HG03045 (cell line): ENCODE measurements around the gene PIEZO2.

ENCODE experiments used
- ATAC-seq: cut with Tn5 transposase; IDR thresholded peaks from one replicate; pipeline ENCODE4 v1.9.1; 2021; ENCODE audit warnings: mild to moderate bottlenecking, moderate library complexity; ENCODE audit not compliant: unreplicated experiment

PIEZO2 gene

DNA sequence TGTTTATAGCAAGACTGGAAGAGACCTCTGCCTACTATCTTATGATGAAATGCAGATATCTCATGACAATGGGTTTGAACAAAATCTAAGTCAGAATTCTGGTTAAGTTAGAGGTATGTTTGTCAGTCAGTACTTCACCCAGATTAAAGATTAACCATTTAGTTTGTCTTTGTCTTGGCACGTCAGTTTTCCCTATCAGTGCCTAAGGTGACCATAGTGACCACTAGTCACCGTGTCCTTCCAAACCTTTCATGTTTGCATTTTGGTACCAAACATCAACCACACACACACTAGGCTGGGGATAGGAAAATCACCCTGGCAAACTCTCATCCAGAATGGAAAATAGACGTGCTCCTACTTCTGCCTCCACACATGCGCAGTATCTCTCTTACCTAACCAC lies 248.9 kb downstream of the PIEZO2 start:
- no peak for ATAC-seq

DNA sequence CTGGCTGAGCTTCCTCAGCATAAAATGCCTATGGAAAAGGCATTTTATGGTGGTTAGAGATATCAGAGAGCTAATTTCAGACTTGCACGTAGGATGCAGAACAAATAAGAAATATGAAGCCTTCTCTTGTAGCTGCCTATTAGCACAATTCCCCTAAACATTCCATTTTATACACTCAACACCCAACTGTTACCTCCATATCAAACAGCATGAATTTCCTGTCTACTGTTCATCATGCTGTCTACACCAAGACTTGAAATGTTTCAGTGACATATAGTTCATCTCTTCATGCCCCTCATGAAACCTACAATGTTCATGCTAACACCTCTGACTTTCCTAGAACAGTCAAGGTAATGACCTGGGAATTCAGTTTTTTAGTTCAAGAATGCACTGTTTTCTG lies 249.9 kb downstream of the PIEZO2 start:
- no peak for ATAC-seq

DNA sequence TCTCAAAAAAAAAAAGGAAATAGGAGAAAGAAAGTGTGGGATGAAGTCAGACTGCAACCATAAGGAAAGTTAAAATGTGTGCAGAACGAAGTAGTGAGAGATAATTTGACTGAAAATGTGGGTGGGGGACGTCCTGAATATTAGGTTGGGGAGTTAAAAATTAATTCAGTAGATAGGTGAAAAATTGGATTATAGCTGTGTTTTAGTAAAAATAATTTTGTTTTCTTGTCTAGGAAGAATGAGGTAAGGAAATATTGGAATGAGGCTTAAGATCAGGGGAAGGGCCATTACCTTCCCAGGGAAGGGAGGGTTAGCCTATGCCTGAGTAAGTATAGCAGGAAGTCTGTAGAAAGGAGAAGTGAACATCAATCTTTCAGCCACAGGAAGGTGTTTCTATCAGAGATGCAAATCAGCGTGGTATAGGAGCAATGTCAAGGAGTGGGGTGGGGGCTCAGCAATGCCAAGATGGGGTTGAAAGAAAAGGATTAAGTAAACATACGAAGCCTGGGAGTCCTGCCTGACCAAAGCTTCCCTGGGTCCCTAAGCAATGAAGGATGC lies 250.9 kb downstream of the PIEZO2 start:
- peak; percentile 55 for ATAC-seq

DNA sequence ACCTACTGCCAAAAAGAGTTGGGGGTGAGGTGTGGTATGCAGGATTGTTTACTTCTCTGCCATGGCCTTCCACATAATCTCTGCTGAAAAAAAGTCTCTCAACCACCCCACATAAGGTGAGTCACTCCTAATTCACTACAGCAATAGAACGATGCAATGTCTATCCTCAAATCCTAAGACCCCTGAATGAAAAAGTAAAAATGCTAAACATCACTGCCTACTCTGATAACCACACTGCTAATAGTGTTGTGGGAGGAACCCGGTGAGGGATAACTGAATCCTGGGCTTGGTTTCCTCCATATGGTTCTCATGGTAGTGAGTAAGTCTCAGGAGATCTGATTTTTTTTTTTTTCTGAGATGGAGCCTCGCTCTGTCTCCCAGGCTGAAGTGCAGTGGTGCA lies 252.5 kb downstream of the PIEZO2 start:
- no peak for ATAC-seq

DNA sequence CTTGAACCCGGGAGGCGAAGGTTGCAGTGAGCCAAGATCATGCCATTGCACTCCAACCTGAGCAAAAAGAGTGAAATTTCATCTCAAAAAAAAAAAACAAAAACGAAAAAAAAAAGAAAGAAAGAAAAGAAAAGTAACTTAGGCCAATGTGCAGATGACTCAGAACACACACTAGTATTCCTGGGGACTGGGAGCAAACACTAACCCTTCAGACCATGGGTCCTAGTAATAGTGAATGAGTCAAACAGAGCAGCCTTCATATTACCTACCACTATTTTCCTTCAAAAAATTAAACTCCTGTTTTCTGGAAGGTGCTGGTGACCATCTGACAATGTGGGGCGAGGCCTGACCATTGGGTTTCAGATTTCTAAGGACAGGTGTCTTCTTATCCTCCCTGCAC lies 253.4 kb downstream of the PIEZO2 start:
- ATAC-seq, result no peak

DNA sequence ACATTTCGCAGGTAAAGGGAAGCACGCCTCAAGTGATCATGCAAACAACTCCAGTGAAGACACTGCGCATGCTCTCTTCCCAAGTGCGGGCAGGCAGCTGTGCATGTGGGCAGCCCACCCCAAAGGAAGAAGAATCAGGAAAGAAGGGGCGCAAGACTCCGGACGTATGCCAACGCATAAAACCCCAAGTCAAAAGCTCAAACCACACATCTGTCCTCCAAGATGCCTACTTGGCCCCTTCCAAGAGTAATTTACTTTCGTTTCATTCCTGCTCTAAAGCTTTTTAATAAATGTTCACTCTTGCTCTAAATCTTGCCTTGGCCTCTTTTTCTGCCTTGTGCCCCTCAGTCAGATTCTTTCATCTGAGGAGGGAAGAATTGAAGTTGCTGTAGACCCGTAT lies 254.9 kb downstream of the PIEZO2 start:
- no peak for ATAC-seq

DNA sequence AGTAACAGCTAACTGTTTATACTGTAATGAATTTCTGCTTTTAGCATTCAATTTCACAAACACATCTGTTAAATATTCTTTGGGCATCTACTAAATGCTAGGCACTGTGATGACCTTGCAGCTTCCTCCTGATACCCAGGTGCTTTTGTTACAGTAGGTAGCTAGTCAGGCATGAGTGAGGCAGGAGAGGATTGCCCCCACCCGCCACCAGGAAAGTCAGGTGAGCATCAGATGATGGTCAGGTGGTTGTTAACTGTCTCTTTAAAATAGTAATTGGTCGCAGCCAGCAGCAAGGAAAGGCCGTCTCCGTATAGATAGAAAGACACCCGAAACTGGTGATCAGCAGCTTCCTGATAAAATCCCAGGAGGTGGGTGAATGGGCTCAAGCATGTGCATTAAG lies 255.6 kb downstream of the PIEZO2 start:
- no peak for ATAC-seq

DNA sequence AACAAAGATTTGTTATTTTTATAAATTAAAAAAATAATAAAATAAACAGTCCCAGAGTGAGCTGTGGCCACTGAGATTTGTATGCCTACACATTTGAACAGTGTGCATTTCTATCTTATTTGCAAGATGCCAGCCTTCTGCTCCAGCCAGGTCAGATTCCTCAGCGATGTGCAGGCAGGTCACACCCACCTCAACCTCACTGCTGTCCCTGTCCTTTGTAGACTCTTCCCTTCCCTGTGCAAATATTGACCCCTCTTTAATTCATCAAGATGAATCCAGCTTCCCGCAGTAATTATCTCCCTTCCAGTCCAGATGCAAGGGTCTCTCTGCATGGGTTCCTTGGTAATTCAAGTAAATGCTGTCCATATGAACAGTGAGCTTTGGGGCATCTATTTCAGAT lies 256.2 kb downstream of the PIEZO2 start:
- ATAC-seq, result no peak

DNA sequence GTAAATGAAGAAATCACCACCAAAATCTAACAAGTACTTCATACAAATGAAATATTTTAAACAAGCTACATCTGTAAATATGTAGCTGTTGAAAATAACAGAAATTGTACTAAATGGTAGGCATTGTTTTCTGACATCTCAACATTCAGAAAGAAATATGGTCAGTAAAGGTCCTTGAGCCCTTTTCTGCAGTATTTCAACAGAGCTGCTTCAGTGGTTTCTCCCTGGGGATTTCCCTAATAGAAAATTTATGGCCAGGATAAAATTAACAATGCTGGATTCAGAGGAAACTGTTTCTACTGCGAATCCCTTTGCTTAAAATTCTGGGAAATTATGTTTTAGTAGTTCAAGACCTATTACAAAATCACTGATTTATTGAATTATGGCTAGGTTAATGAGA lies 256.6 kb downstream of the PIEZO2 start:
- no peak for ATAC-seq

DNA sequence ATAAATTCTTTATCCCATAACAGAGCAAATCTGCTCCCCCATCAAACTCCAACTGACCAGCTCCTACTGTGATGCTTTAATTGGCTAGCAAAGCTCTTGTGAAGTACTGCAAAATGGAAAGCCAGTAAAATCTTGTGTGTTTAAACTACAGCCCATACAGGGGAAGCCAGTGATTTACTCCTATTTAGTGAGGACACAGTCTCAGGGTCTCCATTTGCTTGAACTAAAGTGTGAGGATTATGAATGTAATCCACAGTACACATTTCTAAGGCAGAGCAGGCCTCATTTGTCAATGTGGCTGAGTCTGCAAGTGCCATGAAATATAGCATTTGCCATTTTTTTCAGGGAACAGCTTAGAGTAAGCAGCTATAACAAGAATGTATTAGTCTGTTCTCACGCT lies 259.3 kb downstream of the PIEZO2 start:
- no peak for ATAC-seq

DNA sequence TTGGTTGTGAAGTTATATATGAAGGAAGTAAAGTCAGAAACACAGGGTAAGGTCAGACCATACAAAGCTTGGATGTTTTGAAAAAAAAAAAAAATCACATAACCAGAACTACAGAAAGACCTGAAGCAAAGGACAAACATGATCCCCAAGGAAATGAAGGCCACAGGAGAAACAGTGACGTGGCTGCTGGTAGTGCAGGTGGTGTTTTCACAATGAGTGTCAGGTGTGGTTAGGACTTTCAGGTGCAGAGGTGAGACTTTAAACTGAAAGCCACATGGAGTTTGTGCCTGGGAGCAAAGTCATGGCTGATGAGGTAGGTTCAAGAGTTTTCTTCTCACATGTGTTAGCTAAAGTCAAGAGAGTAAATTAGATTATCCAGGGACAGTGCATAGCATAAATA lies 270.7 kb downstream of the PIEZO2 start:
- peak; percentile 93 for ATAC-seq

DNA sequence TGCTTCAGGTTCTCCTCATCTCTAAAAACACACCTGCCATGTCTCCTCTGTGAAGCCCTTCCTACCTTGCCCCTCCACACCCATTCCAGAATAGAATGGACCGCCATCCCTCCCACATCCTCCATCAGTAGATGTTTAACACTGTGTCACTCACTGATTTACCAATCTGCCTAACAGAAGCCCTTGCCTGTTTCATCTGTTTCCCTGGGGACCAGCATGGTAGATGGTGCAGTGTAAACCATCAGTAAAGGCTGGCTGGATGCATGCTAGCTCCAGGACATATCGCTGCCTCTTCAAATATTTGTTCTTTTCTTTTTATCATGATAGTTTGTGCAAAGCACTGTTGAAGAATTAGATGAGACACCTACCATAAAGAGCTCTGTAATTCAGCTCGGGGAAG lies 271.4 kb downstream of the PIEZO2 start:
- no peak for ATAC-seq

DNA sequence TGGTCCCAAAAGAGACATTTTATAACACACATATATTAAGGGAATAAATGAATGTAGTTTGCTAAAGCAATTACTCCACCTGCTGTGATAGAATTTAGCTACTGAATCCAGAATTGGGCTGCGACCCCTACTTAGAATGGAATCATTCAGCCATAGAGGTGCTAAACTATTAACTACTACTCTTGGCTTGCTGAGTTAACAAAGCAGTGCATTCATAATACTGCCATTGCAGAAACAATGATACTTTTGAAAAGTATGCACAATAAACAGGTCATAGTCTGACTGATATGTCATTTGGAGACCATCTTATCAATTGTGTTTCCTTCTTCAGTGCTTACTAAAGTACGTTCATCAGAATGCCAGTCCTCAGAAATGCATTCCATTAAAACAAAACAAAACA lies 273.6 kb downstream of the PIEZO2 start:
- ATAC-seq, result no peak

DNA sequence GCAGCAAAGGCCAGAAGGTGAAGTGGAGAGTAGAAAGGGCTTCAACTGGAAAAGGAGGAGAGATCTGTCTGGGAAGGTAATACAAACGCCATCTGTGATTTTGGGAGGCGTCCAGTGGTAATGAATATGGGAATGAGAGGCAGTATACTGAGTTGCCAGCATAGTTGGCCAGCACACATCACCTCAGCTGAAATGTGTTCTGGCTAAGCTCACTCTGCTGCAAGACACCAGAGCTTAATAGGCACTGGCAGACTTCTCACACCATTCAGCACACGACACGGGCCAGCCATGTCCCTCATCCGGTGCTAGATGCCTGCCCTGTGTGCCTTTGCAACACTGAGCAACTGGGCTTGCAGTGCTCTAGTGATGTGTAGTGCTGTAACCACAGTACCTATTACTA lies 277.1 kb downstream of the PIEZO2 start:
- no peak for ATAC-seq

DNA sequence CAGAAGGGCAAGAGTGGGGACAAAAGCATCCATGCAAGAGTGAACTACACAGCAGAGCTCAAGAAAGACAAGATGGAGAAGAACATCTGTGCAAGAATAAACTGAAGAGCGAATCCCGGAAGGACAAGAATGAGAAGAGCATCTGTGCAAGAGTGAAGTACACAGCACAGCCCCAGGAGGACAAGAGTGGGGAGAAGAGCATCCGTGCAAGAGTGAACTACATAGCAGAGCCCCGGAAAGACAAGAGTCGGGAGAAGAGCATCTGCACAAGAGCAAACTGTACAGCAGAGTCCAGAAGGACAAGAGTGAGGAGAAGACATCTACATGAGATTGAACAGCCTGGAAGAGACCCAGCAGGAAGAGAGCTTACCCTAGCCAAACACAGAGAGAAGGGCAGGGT lies 284.6 kb downstream of the PIEZO2 start:
- no peak for ATAC-seq

DNA sequence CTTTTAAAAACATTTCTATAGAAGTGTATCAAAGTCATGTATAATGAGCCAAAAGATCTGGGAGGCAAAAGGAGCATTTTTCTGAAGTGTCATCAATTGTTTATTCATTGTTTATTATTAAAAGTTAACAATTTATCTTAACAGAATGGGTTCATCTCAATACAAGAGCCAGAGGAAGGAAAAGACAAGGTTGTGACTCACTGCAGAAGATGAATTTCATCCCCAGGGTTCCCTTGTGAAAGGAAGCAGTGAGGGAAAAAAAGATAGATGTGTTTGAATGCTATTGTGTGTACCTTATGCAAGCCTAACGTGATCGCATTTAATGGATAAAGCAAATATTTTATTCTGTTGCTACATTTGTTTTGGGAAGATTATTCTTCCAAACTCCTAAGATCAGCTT lies 286.3 kb downstream of the PIEZO2 start:
- ATAC-seq, result no peak

DNA sequence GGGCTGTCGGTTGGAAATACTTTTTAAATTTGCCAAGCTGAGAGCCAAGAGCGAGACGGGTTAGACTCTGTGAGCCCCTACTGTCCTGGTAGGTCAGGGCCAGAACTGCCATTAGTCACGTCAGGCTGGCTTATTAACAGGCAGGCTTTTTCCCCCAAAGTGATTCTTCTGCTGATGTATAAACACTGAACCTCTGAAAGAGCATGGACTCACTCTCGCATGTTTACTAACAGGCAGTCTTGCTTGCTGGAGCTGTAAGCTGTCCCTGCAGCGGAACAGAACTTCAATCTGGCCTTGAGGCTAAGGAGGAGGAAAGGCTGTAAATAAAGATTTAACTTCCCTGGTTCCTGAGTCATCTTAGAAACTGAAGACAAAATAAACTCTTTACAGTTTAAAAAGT lies 288.4 kb downstream of the PIEZO2 start:
- ATAC-seq, result no peak

DNA sequence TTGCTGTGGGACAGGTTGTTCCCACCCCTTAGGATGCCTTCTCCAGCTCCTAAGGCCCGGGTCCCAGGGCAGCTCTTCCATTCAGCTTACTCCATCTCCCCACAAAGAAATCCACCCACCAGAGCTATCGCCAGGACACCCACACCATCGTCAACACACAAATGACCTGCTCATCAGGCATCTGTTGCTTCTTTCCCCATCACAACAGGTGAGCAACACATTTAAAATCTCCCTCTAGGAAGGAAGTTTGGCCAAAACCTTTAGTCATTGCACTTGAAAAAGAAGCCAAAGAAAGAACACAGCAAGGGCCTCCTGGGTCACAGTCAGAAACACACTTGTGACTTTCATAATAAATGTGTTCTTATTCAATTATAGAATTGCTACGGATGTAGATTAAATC lies 289.0 kb downstream of the PIEZO2 start:
- no peak for ATAC-seq

DNA sequence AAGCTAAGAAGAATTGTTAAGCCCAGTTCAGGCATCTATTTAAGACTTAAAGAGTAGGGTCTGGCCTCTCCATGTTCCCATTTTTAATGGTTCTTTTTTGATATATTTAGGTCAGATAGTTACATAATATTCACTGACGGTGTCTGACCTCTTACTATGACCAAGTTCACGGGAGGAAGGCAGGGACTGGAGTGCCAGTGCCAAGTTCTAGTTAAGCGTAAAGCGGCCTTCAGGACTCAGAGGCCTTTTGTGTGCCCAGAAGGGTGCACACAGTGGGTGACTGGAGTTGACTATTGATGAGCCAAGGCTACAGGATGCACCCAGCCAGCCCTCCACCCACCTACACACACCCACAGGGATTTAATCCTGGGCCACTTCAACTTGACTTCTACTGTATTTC lies 290.9 kb downstream of the PIEZO2 start:
- ATAC-seq, result no peak

DNA sequence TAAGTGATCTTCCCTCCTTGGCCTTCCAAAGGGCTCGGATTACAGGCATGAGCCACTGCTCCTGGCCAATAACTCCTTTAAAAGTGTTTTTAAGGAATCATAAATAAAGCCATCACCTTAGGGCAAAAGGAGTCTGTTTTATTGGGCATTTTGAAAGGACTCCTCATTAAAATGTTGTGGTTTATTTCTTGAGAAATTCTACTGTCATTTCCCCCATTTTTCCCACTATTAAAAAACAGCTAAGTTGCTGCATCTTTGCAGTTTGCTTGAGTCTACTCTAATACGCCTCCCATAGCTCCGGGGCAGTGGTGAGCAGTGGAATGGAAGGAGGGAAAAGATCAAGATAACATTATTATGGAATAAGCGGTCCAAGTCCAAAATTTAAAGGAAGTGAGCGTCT lies 293.2 kb downstream of the PIEZO2 start:
- ATAC-seq, result no peak

DNA sequence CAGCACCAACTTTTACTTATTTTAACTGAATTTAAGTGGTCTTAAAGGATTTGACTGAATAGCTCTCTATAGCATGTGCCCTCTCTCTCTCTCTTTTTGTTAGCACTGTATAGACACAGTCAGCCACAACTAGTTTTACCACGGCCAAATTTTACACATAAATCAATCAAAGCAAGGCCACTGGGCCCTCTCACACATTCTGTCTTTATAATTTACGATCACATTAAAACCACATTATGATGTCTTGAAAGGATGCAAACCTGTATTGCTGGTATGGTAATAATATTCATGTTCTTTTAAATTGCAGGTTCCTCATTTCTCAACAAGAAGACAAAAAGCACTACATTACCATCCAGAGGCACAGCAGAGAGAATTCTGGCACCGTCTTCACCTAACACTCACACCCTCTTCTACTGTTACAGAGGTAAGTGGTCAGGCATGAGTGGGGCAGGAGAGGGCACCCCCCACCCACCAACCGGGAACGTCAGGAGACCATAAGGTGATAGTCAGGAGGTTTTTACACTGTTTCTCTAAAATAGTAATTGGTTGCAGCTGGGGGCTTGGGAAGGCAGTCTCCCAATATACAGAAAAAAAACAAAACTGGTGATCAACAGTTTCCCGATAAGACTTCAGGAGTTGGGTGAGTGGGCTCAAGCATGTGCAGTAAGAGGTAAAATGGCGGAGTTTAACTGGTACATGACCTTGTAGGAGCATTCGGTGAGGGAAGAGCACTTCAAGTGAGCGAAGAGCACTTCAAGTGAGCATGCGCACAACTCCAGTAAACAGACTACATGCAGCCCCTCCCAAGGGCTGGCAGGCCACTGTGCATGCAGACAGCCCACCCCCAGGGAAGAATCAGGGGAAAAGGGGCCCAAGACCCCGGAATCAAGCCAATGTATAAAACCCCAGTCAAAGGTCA lies 296.7 kb downstream of the PIEZO2 start:
- ATAC-seq, result no peak

DNA sequence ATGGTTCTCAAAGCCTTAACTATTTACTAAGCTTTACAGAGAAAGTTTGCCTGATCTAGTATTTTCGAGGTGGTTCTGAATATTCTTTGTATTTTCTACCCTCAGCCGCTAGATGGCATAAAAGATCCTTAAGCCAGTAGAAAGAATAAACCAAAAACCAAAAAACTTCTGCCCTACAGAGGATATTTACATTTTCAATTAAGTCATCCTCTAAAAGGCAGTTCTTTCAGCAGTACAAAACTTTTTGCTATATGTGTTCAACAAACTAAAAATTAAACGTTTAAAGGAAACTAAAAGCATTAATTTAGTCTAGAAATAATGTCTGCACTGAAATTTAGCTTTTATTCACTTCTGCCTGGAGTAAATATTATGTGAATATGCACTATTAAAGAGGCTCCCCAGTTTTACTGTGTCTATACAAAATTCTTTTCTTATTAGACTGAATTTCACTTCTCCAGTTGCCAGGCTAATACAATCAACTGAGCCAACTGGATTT lies 297.5 kb downstream of the PIEZO2 start:
- ATAC-seq, result no peak

DNA sequence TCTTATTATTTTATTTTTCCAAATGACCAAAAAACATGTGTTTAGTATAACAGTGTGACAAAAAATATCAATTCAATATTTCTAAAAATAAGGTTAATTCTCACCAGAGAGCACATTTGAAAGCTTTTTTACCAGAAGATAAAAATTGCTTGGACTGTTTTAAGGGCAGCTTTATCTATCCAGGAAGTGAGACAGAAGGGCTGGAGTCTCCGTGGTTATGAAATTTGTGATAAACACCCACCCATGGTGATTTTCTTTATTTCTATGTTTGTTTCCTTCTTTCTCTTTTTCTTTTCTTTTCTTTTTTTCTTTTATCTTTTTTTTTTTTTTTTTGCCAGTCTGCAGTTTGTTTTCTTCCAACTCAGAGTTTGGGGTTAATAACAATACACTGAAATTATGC lies 298.5 kb downstream of the PIEZO2 start:
- ATAC-seq, result no peak
